Tibial artery (tissue), 4 donors: ENCODE data around the gene E2F3.

Experiments
- DNase-seq, 2 donors: peaks; one replicate each; pipeline ENCODE4 v3.0.0-alpha.2; 2019
- H3K27ac ChIP-seq, 2 donors: fragments of 200-600 bp; sonication (generic) in 1 of 2; 1 replicate in 1 of 2; 2 replicates in 1 of 2; pipeline ENCODE4 v1.5.1; 2018 to 2019; ENCODE audit warnings: mild to moderate bottlenecking in 1 of 2
- H3K27me3 ChIP-seq, 2 donors: fragments of 200-600 bp; sonication (generic) in 1 of 2; one replicate each; pipeline versions ENCODE4 v1.5.1 to v1.6.0; 2016 to 2019
- H3K36me3 ChIP-seq, 3 donors: fragments of 200-600 bp; sonication (generic) in 2 of 3; one replicate each; pipeline ENCODE4 v1.5.1; 2016 to 2019; ENCODE audit warnings: mild to moderate bottlenecking in 2 of 3
- H3K4me1 ChIP-seq, 4 donors: fragments of 200-600 bp; sonication (generic) in 2 of 4; 1 replicate in 3 of 4; 2 replicates in 1 of 4; pipeline ENCODE4 v1.5.1; 2016 to 2019
- H3K4me3 ChIP-seq, 2 donors: fragments of 200-600 bp; sonication (generic) in 1 of 2; 1 replicate in 1 of 2; 2 replicates in 1 of 2; pipeline ENCODE4 v1.5.1; 2018 to 2019; ENCODE audit warnings: mild to moderate bottlenecking in 2 of 2
- H3K9me3 ChIP-seq, 3 donors: fragments of 200-600 bp; sonication (generic) in 1 of 3; one replicate each; pipeline ENCODE4 v1.5.1; 2016 to 2019
- CTCF ChIP-seq, 2 experiments: fragments of 200-600 bp in 1 of 2; fragments of 450-650 bp in 1 of 2; IDR thresholded peaks; one replicate each; pipeline ENCODE4 v1.5.1; 2017 to 2019; ENCODE audit warnings: antibody characterized with exemption in 2 of 2, mild to moderate bottlenecking in 1 of 2, moderate library complexity in 1 of 2
- intact Hi-C: fragments of 100-400 bp; cut with DNase I; formaldehyde crosslinking; loops from one replicate; pipeline ENCODE4 v1.15.0; 2023; ENCODE audit warnings: low total_unique reads

Gene E2F3

DNA sequence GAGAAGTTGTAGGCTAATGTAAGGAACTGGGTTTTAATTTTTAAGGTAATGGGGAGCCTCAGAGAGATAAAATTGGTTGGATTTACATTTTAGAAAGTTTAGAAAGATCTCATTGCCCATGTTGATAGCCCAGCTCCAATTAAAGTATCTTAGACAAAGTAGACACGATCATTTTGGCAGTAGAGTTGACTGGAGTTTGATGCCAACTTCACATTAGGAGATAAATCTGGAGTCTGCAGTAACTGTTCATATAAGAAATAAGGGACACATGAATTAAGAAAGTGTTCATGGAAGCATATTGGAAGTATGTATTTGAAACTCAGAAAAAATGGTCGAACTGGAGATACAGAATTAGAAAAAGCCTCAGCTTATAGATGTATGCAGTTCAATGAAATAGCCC, 12.6 kb upstream of the E2F3 start:
- intact Hi-C loops, result loop anchor here (10.0 kb wide), 1 partner anchor 84 kb away; no protein-coding TSS in a partner anchor
- H3K4me1 ChIP-seq, result no peaks in the 10 kb centered on the region
- no peak for TF ChIP-seq CTCF (IDR thresholded peaks at IDR 0.05)

DNA sequence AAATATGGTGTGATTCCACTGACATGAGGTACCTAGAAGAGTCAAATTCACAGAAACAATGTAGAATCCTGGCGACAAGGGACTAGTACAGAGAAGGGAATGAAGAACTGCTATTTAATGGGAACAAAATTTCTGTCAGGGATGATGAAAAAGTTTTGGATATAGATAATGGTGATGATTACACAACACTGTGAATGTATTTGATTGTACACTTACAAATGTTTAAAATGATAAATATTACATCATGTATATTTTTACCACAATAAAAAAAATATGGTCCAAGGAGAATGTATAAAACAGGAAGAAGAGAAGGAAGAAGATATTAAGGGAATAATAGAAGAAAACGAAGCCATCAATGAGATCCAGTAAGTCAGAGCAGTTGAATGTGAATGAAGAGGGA, 8.4 kb upstream of the E2F3 start:
- intact Hi-C loops, result no loop called here

More for the DNA sequence above, 12.6 kb upstream of the E2F3 start:
- Histone ChIP-seq H3K9me3 (no peaks in the 10 kb centered on the region), H3K36me3 (no peaks in the 10 kb centered on the region), H3K27me3 (no peaks in the 10 kb centered on the region), H3K27ac (no peak overlapping the region), H3K4me3 (no peak overlapping the region)
- no peak for DNase-seq

GRCh38 chr6:20399518-20399917, 2.2 kb upstream of the E2F3 start:
- H3K36me3 ChIP-seq, result no peaks in the 10 kb centered on the region
- TF ChIP-seq CTCF (IDR thresholded peaks at IDR 0.05), result no peak
- intact Hi-C loops, result no loop called here
- no peak for DNase-seq
- peaks cover 0 to 9% (median 3%) of the 10 kb centered on the region in 4 donors for H3K4me1 ChIP-seq
- no peaks in the 10 kb centered on the region for H3K9me3 ChIP-seq
- H3K4me3 ChIP-seq, result no peak overlapping the region
- peaks cover 0 to under 1% of the 10 kb centered on the region in 2 donors for H3K27me3 ChIP-seq
- H3K27ac ChIP-seq, result no peak overlapping the region

More for the DNA sequence above, 8.4 kb upstream of the E2F3 start:
- DNase-seq, result no peak
- Histone ChIP-seq H3K27ac (no peak overlapping the region), H3K4me3 (no peak overlapping the region), H3K4me1 (no peaks in the 10 kb centered on the region), H3K36me3 (no peaks in the 10 kb centered on the region), H3K27me3 (peaks cover 0 to 3% of the 10 kb centered on the region in 2 donors), H3K9me3 (no peaks in the 10 kb centered on the region)
- no peak for TF ChIP-seq CTCF (IDR thresholded peaks at IDR 0.05)

DNA sequence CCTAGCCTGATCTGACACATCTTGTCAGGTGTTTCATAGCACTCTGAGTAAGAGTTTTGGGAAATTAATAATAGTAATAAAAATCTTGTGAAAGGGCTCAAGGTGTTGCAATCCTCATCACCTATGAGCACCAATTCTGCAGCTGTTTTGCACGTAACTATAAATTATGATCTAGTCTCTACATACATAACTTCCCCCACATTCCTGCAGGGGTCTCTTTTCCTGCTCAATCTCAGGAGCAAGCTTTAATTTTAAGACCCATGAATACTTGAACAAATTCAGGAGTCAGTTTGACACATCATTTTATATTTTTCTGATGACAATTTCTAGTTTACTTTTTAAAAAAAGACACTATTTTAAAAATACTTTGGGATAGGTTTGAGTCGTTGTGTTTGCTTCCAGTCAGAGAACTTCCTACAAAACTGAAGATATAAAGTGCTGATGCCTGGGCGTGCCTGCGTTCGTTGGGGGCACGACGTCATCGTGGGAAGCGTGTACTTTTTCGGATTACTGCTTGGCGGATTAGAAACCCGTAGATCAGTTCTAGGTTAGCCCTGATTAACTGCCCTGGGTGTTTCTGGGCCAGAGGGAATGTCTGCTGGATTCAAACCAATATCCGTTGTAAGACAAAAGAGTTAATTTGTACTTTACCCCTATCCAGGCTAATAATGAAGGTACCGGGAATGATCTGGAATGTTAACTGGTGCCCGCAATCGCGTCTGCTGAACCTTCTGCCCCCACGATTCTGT, 1.0 kb upstream of the E2F3 start:
- peak; percentile 42 to 45 for TF ChIP-seq CTCF (IDR thresholded peaks at IDR 0.05)
- peaks cover 0 to 18% (median 3%) of the 10 kb centered on the region in 4 donors for H3K4me1 ChIP-seq
- H3K9me3 ChIP-seq, result no peaks in the 10 kb centered on the region
- intact Hi-C loops, result loop anchor here (5.0 to 10.0 kb wide), 3 partner anchors 127 to 553 kb away; partner anchors contain the start of gene MBOAT1
- peak overlapping the region; percentile 52 to 87 for H3K4me3 ChIP-seq
- no peak for DNase-seq
- H3K27ac ChIP-seq, result peak overlapping the region; percentile 25 to 61
- H3K36me3 ChIP-seq, result no peaks in the 10 kb centered on the region
- no peaks in the 10 kb centered on the region for H3K27me3 ChIP-seq

- intact Hi-C loops, result loop anchor here (5.0 to 10.0 kb wide), 3 partner anchors 125 to 555 kb away; partner anchors contain the start of gene MBOAT1
- no peak for DNase-seq
- peaks cover 0 to 18% (median 3%) of the 10 kb centered on the region in 4 donors for H3K4me1 ChIP-seq
- H3K36me3 ChIP-seq, result no peaks in the 10 kb centered on the region
- no peak for TF ChIP-seq CTCF (IDR thresholded peaks at IDR 0.05)
- no peaks in the 10 kb centered on the region for H3K9me3 ChIP-seq
- peak overlapping the region; percentile 87 to 88 for H3K4me3 ChIP-seq
- no peaks in the 10 kb centered on the region for H3K27me3 ChIP-seq
- H3K27ac ChIP-seq, result peak overlapping the region; percentile 91 to 94
Observed at GRCh38 chr6:20402092-20402341, 338 bp downstream of the E2F3 start.
